DND-41 (cell line): ENCODE results near the gene CCN2.

ENCODE experiments used
- EZH2 ChIP-seq: IDR thresholded peaks from 3 replicates; pipeline ENCODE4 v1.6.1; 2012; ENCODE audit warnings: borderline replicate concordance, low read depth, mild to moderate bottlenecking, moderate library complexity, low read length, inconsistent platforms; ENCODE audit not compliant: severe bottlenecking
- TF ChIP-seq, protein P1 (sequence below): IDR thresholded peaks from 2 replicates; pipeline ENCODE4 v1.5.1; 2012; ENCODE audit warnings: borderline replicate concordance, low read length, moderate library complexity, mild to moderate bottlenecking; ENCODE audit not compliant: poor library complexity, severe bottlenecking; ENCODE audit errors: extremely low read depth

- TF ChIP-seq, protein P1, sequence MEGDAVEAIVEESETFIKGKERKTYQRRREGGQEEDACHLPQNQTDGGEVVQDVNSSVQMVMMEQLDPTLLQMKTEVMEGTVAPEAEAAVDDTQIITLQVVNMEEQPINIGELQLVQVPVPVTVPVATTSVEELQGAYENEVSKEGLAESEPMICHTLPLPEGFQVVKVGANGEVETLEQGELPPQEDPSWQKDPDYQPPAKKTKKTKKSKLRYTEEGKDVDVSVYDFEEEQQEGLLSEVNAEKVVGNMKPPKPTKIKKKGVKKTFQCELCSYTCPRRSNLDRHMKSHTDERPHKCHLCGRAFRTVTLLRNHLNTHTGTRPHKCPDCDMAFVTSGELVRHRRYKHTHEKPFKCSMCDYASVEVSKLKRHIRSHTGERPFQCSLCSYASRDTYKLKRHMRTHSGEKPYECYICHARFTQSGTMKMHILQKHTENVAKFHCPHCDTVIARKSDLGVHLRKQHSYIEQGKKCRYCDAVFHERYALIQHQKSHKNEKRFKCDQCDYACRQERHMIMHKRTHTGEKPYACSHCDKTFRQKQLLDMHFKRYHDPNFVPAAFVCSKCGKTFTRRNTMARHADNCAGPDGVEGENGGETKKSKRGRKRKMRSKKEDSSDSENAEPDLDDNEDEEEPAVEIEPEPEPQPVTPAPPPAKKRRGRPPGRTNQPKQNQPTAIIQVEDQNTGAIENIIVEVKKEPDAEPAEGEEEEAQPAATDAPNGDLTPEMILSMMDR, result no peak
- no peak for TF ChIP-seq EZH2
These were observed 13.2 kb downstream of the CCN2 start for GRCh38 chr6:131937703-131938631.
